T follicular helper cell (primary cell): ENCODE results near the gene TAF3.
"Not testable (repeated sequence)": the region's sequence is repeated elsewhere in the genome, so short reads cannot be mapped to it uniquely, and the experiment has no call there.

Experiments
- DNase-seq: peaks from one replicate; pipeline ENCODE4 v3.0.0-alpha.2; 2020; ENCODE audit warnings: low read depth
- total RNA-seq, 2 experiments: gene quantifications; one replicate each; lab custom pipeline; 2026; lab: John Stamatoyannopoulos, UW

TAF3 gene
- 42.5 to 44.6 reads per million in 2 experiments for total RNA-seq

- DNase-seq: peak; percentile 88
Measured at GRCh38 chr10:7818295-7819120, at the start of gene TAF3. TAF3 (plus strand) TSS chr10:7818505; CDS start chr10:7818710, 205 bp downstream.

DNA sequence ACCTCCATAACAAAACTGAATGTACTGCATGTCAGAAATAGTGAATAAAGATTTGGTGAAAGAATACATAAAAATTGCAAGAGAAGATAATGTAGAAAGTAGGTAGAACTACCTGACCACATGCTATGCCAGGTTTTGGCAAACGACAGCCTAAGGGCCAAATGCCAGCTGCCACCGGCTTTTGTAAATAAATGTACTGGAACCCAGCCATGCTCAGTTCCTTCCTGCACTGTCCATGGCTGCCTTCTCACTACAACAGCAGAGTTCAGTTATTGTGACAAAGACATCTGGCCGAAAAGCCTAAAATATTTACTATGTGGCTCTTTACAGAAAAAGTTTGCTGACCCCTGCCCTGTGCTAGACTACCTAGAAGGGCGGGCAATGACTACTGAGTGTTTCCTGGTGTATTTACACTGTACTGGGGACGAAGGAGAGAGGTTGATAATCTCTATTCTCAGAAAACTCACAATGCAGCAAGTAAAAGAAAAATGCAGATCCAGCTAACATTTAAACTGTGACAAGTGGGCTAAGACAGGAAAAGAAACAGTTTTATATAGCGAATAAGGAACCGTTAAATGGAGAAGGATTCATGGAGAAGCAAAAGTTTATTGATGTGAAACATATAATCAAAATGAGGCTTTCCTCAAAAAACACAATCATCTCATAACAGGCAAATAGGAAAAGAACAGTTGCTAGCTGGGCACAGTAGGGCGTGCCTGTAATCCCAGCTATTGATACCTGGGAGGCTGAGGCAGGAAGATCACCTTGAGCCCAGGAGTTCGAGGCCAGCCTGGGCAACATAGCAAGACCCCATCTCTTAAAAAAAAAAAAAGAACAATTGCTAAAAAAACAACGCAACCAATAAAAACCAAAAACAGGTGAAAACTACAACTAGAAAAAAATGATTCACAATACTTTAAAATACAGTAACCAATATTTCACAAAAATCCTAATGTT lies 44.2 kb upstream of the TAF3 start:
- no peak for DNase-seq

DNA sequence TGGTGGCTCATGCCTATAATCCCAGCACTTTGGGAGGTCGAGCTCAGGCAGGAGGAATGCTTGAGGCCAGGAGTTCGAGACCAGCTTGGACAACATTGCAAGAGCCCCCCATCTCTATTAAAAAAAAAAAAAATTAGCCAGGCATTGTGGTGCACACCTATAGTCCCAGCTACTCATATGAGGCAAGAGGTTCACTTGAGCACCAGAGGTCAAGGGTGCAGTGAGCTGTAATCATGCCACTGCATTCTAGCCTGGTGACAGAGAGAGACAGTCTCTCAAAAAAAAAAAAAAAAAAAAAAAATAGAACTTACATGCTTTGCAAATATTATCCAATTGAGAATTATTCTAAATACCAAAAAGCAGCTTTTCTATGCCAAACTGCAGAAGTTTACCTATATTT lies 41.5 kb upstream of the TAF3 start:
- DNase-seq: no peak

DNA sequence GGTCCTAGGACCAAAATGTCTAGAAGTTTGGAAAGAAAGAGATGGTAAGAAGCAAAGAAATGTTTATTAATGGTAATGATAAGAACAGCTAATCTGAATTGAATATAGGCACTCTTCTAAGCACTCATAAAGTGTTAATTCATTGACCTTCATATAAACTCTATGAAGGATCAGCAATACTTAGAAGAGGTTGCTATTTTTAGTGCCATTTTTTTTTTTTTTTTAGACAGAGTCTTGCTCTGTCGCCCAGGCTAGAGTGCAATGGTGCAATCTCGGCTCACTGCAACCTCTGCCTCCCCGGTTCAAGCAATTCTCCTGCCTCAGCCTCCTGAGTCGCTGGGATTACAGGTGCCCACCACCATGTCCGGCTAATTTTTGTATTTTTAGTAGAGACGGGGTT lies 36.1 kb upstream of the TAF3 start:
- not testable (repeated sequence) for DNase-seq

DNA sequence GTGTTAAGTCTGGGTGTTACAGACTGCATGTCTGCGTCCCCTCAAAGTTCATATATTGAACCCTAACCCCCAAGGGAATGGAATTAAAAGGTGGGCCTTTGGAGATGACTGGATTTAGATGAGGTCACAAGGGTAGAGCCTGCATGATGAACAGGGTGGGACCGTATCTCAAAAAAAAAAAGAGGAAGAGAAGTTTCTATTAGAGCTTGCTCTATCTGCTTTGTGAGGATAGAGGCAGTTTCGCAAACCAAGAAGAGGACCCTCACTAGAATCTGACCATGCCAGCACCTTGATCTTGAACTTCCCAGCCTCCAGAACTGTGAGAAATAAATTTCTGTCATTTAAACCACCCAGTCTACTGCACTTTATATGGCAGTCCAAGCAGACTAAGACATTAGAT lies 31.9 kb upstream of the TAF3 start:
- no peak for DNase-seq

DNA sequence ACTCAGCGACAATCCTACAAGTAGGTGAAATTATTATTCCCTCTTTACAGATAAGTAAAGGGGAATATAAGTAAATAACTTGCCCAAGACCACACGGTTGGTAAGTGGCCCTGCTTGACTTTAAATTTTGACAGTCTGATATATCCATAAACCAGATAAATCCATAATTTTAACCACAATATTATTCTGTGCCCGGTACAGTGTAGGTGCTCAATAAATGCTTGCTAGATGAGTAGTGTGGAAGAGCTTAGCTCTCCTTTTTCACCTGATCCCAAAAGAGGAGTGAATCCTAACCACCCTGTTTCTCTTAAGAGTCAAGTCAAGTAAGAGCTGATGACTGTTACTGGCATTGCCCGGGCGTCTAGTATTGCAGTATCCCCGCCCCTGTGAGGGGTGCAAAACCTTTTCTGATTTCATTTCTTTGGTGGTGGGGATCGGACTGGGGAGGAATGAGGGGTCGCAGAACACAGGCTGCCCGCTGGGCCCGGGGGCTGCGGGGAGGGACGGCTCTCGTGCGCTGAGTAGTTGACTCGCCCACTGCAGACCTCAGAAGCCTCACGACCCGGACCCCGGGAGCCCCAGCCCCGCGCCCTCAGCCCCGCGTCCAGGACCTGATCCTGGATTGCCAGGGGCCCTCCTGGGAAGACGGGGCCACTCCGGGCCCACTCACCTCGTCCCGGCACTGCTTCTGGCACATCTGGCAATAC lies 31.0 kb upstream of the TAF3 start:
- DNase-seq: peak; percentile 4

DNA sequence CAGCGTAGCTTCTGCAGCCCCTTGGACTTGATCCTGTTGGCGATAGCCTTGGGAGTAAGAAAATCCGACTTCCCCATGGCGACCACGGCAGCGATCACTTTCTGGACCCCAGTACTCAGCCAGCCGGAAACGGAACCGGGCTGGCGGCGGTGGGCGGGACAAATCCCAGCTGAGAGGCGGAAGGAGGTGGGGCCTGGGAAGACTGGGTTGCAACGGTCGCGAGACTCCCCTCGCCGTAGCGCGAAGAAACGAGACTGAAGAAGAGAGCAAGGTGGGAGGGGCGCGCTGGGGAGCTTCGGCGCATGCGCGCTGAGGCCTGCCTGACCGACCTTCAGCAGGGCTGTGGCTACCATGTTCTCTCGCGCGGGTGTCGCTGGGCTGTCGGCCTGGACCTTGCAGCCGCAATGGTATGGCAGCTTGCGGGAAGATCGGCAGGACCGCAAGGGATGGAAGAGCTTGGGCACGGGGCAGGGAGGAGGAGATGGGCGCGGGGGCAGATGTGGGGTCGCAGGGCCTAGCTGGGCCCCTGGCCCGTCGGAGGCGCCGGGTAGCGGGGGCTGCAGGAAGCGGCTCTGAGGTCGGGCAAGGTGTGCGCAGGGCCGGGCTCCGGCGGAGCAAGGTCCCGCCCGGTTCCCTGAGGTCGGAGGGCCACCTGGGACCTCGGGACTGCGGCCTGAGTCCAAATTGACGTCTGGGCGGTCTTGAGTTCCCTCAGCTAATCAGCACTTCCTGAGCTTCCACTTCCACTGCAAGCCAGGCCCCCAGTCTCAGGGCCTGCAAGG lies 30.3 kb upstream of the TAF3 start, which contains the start of the genes ATP5F1C and KIN:
TSS of gene ATP5F1C (plus strand) at position 321 of the 782 bp plus-strand sequence. CDS start at position 352, 31 bp downstream.
TSS of gene KIN (minus strand) at position 137 of the 782 bp plus-strand sequence. CDS start at position 77, 60 bp downstream.
- peak; percentile 96 for DNase-seq

GRCh38 chr10:7788639-7789286 lies 29.5 kb upstream of the TAF3 start:
- DNase-seq: no peak

DNA sequence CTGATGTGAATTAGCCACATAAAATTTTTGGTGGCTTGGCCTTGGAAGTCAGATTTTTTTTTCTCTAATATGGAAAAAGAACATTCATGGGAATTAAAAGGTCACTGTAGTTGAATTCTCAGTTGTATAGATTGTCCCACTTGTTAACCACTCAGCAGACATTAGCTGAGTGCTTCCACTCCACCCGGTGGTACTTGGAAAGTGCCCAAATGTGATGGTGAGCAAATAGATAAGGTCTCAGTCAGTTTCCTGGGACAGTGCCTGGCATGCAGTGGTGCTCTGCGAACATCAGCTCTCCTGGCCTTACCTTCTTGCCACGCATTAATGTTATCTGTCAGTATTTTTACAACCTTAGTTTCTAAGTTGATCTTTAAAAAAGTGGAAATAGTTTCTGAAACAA lies 28.9 kb upstream of the TAF3 start:
- DNase-seq: no peak

GRCh38 chr10:7792541-7792940 lies 25.8 kb upstream of the TAF3 start:
- no peak for DNase-seq

DNA sequence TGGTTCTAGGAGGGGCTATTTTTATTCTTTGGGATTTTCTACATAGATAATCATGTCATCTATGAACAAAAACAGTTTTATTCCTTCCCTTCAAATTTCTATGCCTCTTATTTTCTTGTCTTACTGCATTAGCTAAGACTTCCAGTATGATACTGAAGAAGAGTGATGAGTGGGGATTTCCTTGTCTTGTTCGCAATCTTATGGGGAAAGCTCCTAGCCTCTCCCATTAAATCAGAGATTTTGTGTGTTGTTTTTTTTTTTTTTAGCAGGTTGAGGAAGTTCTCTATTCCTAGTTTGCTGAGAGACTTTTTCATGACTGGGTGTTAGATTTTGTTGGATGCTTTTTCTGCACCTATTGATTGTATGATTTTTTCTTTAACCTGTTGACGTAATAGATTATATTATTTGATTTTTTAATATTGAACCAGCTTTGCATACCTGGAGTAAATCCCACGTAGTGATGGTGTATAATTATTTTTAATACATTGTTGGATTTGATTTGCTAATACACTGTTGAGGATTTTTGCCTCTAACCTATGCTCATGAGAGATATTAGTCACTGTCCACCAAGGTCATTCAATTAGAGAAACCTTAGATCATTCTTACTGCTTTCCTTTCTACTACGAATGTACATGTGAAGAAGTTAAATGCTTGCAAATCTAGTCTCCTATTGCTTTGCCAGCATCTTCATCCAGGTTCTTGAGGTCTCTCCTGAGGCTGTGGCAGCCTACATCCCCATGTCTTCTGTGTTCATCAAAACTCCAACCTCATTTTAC lies 23.9 kb upstream of the TAF3 start:
- DNase-seq: no peak

GRCh38 chr10:7795605-7796004 lies 22.7 kb upstream of the TAF3 start:
- DNase-seq: no peak

DNA sequence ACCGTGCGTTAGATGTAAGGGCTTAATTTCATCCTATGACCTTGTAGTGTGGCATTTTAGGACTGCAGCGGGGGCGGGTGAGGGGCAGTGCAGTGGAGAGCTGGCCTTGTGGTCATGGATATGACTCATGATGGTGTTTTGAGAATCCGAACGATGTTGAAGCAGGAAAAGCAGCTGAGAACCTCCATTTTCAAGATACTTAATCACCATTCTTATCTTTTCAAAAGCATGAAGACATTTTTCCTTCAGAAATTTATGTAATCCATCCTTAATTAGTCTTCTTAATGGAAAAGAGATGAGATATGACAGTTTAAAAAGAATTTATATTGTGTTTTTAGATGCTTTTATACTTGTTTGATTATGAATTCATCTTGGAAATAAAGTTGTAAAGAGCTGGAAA lies 20.7 kb upstream of the TAF3 start:
- no peak for DNase-seq

DNA sequence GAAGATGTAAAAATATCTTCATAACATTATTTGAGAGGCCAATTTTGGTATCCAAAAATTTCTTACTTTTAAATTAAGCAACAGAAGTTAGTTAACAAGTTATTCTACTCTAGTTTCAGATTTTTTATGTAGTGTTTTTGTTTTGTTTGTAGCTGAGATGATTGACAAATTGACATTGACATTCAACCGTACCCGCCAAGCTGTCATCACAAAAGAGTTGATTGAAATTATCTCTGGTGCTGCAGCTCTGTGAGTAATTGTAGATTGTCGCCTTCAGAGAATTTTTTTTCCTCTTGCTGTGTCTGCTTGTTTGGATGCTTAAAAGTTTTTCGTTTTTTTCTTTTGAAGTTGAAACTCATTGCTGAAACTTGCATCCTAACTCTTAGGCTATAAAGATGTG lies 15.7 kb upstream of the TAF3 start:
- DNase-seq: no peak

- no peak for DNase-seq
Measured at GRCh38 chr10:7804216-7804615, 14.1 kb upstream of the TAF3 start.

DNA sequence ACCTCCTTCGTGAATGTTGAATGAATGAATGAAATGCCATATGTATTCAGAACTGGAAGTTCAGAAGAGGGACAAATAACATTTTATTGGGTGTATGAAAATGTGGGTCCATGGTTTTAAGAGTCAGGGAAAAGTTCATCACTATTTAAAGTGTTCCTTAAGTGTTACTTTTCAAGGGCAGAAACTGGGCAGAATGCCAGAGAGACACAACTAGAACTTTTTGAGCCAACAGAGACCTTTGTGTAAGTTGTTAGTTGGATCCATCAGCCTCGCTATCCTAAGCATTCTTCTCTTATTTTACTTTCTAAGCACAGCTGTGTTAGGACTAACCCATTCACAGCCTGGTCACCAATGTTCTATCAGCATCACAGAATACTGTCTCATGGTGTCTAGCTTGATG lies 13.6 kb upstream of the TAF3 start:
- no peak for DNase-seq

- DNase-seq: no peak
Measured at GRCh38 chr10:7808686-7809267, 9.5 kb upstream of the TAF3 start.

GRCh38 chr10:7810443-7810842 lies 7.9 kb upstream of the TAF3 start:
- DNase-seq: no peak

DNA sequence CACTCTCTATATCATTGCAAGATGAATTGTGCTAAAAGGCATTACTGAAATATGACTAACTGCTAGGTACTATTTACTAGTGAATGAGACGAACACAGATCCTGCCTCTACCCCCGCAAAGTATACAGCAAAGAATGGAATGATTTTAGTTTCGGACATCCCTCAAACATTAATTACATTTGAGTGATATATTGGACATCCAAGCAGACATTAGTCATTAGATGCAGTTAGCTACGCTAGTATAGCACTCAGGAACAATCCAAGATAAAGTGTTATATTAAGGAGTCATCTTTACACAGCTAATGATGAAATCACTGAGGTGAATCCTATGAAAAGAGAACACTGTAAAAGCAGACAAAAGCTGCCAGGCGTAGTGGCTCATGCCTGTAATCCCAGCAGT lies 7.3 kb upstream of the TAF3 start:
- DNase-seq: no peak
